IMR-90 (cell line): ENCODE measurements around the gene CCDC33. TPM values are rescaled to one million over a fixed set of nuclear protein-coding genes. Genes with fewer than 3 reads are reported as not detected.

Source experiments
- ATAC-seq: fragments of 200-7000 bp; cut with Tn5 transposase; 2 replicates; pipeline ENCODE4 v1.9.1; 2020; ENCODE audit warnings: low read depth, mild to moderate bottlenecking, moderate library complexity
- BruUV-seq: library from RNA; stranded (reverse); fragments of 400-500 nt; replicated peaks from 2 replicates; lab custom pipeline; 2021; lab: Mats Ljungman, UMichigan
- CTCF ChIA-PET: fragments of 300-600 bp; formaldehyde crosslinking; extraction: SDS; loops from one replicate; lab custom pipeline; 2021; ENCODE audit warnings: antibody characterized with exemption; lab: Yijun Ruan, JAX
- POLR2A ChIA-PET: fragments of 300-600 bp; sonication (Branson Sonifier 250); formaldehyde crosslinking; loops from one replicate; lab custom pipeline; 2022; ENCODE audit warnings: antibody characterized with exemption; ENCODE audit not compliant: unreplicated experiment; lab: Charles Lee
- DNase-seq: peaks from one replicate; pipeline ENCODE4 v3.0.0; 2013
- H2AFZ ChIP-seq: replicated peaks from 2 replicates; pipeline ENCODE3; 2013; ENCODE audit warnings: low read length, mild to moderate bottlenecking; ENCODE audit not compliant: poor library complexity
- H2AK5ac ChIP-seq: 2 replicates; pipeline ENCODE4 v1.6.1; 2013; ENCODE audit warnings: low read depth, low read length, inconsistent platforms
- H2AK9ac ChIP-seq: replicated peaks from 2 replicates; pipeline ENCODE3; 2013; ENCODE audit warnings: mild to moderate bottlenecking, low read depth, low read length, moderate library complexity; ENCODE audit not compliant: poor library complexity
- H2BK120ac ChIP-seq: 2 replicates; pipeline ENCODE4 v1.6.1; 2013; ENCODE audit warnings: low read depth, low read length, inconsistent platforms
- H2BK15ac ChIP-seq: 3 replicates; pipeline ENCODE4 v1.6.1; 2013; ENCODE audit warnings: low read depth, low read length, inconsistent platforms
- H2BK20ac ChIP-seq: 2 replicates; pipeline ENCODE4 v1.6.1; 2013; ENCODE audit warnings: low read depth, mild to moderate bottlenecking, inconsistent platforms, low read length, moderate library complexity
- H2BK5ac ChIP-seq: 2 replicates; pipeline ENCODE4 v1.6.1; 2013; ENCODE audit warnings: mild to moderate bottlenecking, low read depth, low read length, inconsistent platforms; ENCODE audit not compliant: poor library complexity, severe bottlenecking
- H3K14ac ChIP-seq: replicated peaks from 2 replicates; pipeline ENCODE4 v1.6.1; 2013; ENCODE audit warnings: low read depth, low read length, inconsistent platforms
- H3K18ac ChIP-seq: 2 replicates; pipeline ENCODE4 v1.6.1; 2013; ENCODE audit warnings: low read depth, low read length, control low read depth
- H3K23ac ChIP-seq: 2 replicates; pipeline ENCODE4 v1.6.1; 2013; ENCODE audit warnings: low read depth, low read length, inconsistent platforms
- H3K27ac ChIP-seq: 2 replicates; pipeline ENCODE4 v1.5.1; 2013; ENCODE audit warnings: mild to moderate bottlenecking, control low read depth, low read length; ENCODE audit not compliant: insufficient read depth
- H3K27me3 ChIP-seq: 2 replicates; pipeline ENCODE4 v1.6.1; 2013; ENCODE audit warnings: low read length; ENCODE audit not compliant: control insufficient read depth, insufficient read depth
- H3K36me3 ChIP-seq: 2 replicates; pipeline ENCODE4 v1.6.1; 2013; ENCODE audit warnings: low read length, mixed read lengths; ENCODE audit not compliant: control insufficient read depth, insufficient read depth
- H3K4ac ChIP-seq: 2 replicates; pipeline ENCODE4 v1.6.1; 2013; ENCODE audit warnings: low read depth, low read length, inconsistent platforms
- H3K4me1 ChIP-seq: 2 replicates; pipeline ENCODE4 v1.6.1; 2013; ENCODE audit warnings: low read length, mixed read lengths; ENCODE audit not compliant: control insufficient read depth, insufficient read depth
- H3K4me2 ChIP-seq: 2 replicates; pipeline ENCODE4 v1.6.1; 2013; ENCODE audit warnings: low read depth, mild to moderate bottlenecking, control low read depth, low read length, moderate library complexity
- H3K4me3 ChIP-seq: 2 replicates; pipeline ENCODE4 v1.5.1; 2013; ENCODE audit warnings: low read depth, mild to moderate bottlenecking, control low read depth, low read length, moderate library complexity; ENCODE audit not compliant: insufficient read depth
- H3K56ac ChIP-seq: 2 replicates; pipeline ENCODE4 v1.6.1; 2013; ENCODE audit warnings: low read length, inconsistent platforms; ENCODE audit not compliant: insufficient read depth; ENCODE audit errors: extremely low read depth
- H3K79me1 ChIP-seq, 2 experiments: 2 replicates each; pipeline ENCODE4 v1.6.1; 2013; ENCODE audit warnings: low read length in 2 of 2, inconsistent platforms in 1 of 2, low read depth in 1 of 2
- H3K9ac ChIP-seq: 2 replicates; pipeline ENCODE4 v1.6.1; 2013; ENCODE audit warnings: low read depth, low read length, control low read depth
- H3K9me1 ChIP-seq: 2 replicates; pipeline ENCODE4 v1.6.1; 2013; ENCODE audit warnings: low read length, inconsistent platforms; ENCODE audit not compliant: insufficient read depth
- H3K9me3 ChIP-seq: 2 replicates; pipeline ENCODE4 v1.6.1; 2013; ENCODE audit warnings: low read length; ENCODE audit not compliant: control insufficient read depth, insufficient read depth
- H4K20me1 ChIP-seq: 2 replicates; pipeline ENCODE4 v1.6.1; 2013; ENCODE audit warnings: low read length, inconsistent platforms; ENCODE audit not compliant: insufficient read depth
- H4K5ac ChIP-seq: 2 replicates; pipeline ENCODE4 v1.6.1; 2013; ENCODE audit warnings: mild to moderate bottlenecking, low read depth, low read length, control low read depth
- H4K8ac ChIP-seq, 2 experiments: 2 replicates each; pipeline ENCODE4 v1.6.1; 2013; ENCODE audit warnings: low read depth in 2 of 2, low read length in 2 of 2, control low read depth in 1 of 2, inconsistent platforms in 1 of 2
- H4K91ac ChIP-seq: 2 replicates; pipeline ENCODE4 v1.6.1; 2013; ENCODE audit warnings: low read depth, low read length, inconsistent platforms; ENCODE audit not compliant: insufficient read depth
- BHLHE40 ChIP-seq: fragments of 150-350 bp; IDR thresholded peaks from 2 replicates; pipeline ENCODE4 v1.6.1; 2016; ENCODE audit warnings: mild to moderate bottlenecking, low read depth, low read length
- CEBPB ChIP-seq: IDR thresholded peaks from 2 replicates; pipeline ENCODE4 v1.6.1; 2012; ENCODE audit warnings: low read depth, low read length, improper control_type of control experiment
- CHD1 ChIP-seq: IDR thresholded peaks from 2 replicates; pipeline ENCODE4 v1.6.1; 2012; ENCODE audit warnings: low read depth, low read length, improper control_type of control experiment
- CTCF ChIP-seq: conservative IDR thresholded peaks from 2 replicates; pipeline ENCODE4 v1.5.1; 2012; ENCODE audit warnings: mild to moderate bottlenecking, low read depth, low read length, improper control_type of control experiment
- ELK1 ChIP-seq: fragments of 150-350 bp; IDR thresholded peaks from 2 replicates; pipeline ENCODE4 v1.6.1; 2016; ENCODE audit warnings: low read depth, mild to moderate bottlenecking, low read length, moderate library complexity, borderline replicate concordance
- MAFK ChIP-seq: IDR thresholded peaks from 2 replicates; pipeline ENCODE4 v1.6.1; 2012; ENCODE audit warnings: low read depth, low read length, improper control_type of control experiment
- MAZ ChIP-seq: IDR thresholded peaks from 2 replicates; pipeline ENCODE4 v1.6.1; 2012; ENCODE audit warnings: low read depth, mild to moderate bottlenecking, low read length, improper control_type of control experiment, moderate library complexity, borderline replicate concordance
- MXI1 ChIP-seq: IDR thresholded peaks from 2 replicates; pipeline ENCODE4 v1.6.1; 2012; ENCODE audit warnings: low read depth, mild to moderate bottlenecking, low read length, moderate library complexity, borderline replicate concordance
- NFE2L2 ChIP-seq: fragments of 150-350 bp; IDR thresholded peaks from 2 replicates; pipeline ENCODE4 v1.6.1; 2016; ENCODE audit warnings: low read depth, mild to moderate bottlenecking, low read length
- POLR2A ChIP-seq: IDR thresholded peaks from 2 replicates; pipeline ENCODE4 v1.6.1; 2012; ENCODE audit warnings: mild to moderate bottlenecking, low read depth, low read length
- RAD21 ChIP-seq: IDR thresholded peaks from 2 replicates; pipeline ENCODE4 v1.6.1; 2012; ENCODE audit warnings: low read length, improper control_type of control experiment
- RCOR1 ChIP-seq: IDR thresholded peaks from 2 replicates; pipeline ENCODE4 v1.6.1; 2012; ENCODE audit warnings: mild to moderate bottlenecking, low read length, improper control_type of control experiment; ENCODE audit not compliant: insufficient replicate concordance
- RFX5 ChIP-seq: IDR thresholded peaks from 2 replicates; pipeline ENCODE4 v1.8.0; 2012; ENCODE audit warnings: low read depth, mild to moderate bottlenecking, low read length, moderate library complexity
- SMC3 ChIP-seq: fragments of 150-350 bp; IDR thresholded peaks from 2 replicates; pipeline ENCODE4 v1.6.1; 2016; ENCODE audit warnings: low read depth, mild to moderate bottlenecking, antibody characterized with exemption, low read length, moderate library complexity
- WGBS, 2 experiments: methylation state at CpG; one replicate each; pipeline versions ENCODE4 v1.1.5 to v1.1.7; 2013; ENCODE audit warnings: missing lambda C conversion rate in 2 of 2; ENCODE audit not compliant: insufficient read length in 1 of 2; ENCODE audit errors: extremely low coverage in 2 of 2; 5-methylcytosine and 5-hydroxymethylcytosine counted together
- dilution Hi-C: fragments of 300-500 bp; cut with HindIII; formaldehyde crosslinking; loops from one replicate; pipeline ENCODE4 v1.14.3; 2018; ENCODE audit warnings: low sequenced_read_pairs; ENCODE audit not compliant: unreplicated experiment
- in situ Hi-C: fragments of 300-500 bp; cut with MboI; formaldehyde crosslinking; loops from 3 replicates; pipeline ENCODE4 v1.14.3; 2019; ENCODE audit warnings: low sequenced_read_pairs, inconsistent platforms, mixed read lengths
- intact Hi-C: fragments of 100-400 bp; cut with micrococcal nuclease; formaldehyde crosslinking; loops from 2 replicates; pipeline ENCODE4 v1.10.0; 2022
- polyA plus RNA-seq, 3 experiments: library from polyadenylated mRNA; depleted of rRNA; stranded (reverse); fragments of >200 nt; gene quantifications; 2 replicates each; pipeline ENCODE4 v1.2.3, GENCODE V29; 2012; ENCODE audit warnings: low replicate concordance in 1 of 3
- total RNA-seq: library from RNA; depleted of rRNA; stranded (reverse); fragments of >200 nt; gene quantifications from 2 replicates; pipeline ENCODE4 v1.2.3, GENCODE V29; 2012

CCDC33 gene
- total and polyA plus RNA-seq, 2 of the 4 experiments (the other 2 are of a cell fraction) = not detected

DNA sequence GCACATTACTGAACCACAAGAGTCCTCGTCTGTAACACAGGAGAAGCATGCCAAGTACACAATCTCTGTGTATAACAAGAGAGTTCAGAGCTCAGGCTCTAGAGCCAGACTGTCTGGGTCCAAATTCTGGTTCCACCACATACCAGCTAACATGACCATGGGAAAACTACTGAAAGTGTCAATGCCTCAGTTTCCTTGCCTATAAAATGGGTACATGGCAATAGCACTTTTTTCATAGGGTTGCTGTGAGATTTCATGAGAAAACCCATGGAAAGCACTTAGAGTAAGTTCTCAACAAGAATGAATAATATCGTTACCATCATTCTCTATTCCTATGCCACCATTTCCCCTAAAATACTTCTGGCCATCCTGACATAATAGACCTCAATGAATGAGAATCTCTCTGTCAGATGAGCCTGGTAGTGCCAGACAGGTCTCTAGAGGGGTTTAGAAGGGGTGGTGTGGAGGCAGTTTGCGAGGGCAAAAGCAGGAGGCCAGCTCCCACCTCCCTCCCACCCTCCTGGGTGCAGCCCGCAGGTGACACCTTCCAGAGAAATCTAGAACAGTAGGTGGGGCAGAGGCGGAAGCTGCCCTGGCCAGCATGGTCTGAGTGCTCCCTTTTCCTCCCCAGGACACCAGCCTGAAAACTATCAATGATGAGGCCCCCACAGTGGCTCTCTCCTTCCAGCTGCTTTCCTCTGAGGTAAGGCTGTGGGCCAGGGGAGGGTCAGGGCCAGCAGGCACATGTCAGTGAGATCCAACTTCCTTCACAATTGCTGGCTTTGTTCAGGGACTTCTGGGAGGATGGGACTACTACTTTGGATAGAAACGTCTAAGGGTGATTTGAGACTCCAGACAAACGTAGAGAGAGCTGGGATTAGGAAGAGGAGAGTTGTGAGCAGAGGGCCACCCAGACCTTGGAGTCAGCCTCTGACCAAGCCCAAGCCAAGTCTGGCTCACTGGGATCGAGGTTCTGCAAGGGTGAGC lies 45.3 kb downstream of the CCDC33 start:
- ATAC-seq = no peak
- no peak overlapping the region for H3K14ac ChIP-seq
- H3K18ac ChIP-seq = no peak overlapping the region
- H3K9ac ChIP-seq = no peak overlapping the region
- no peak overlapping the region for H2BK120ac ChIP-seq
- WGBS, 2 experiments = no CpG with 5 or more reads among the region's 8 CpGs
- no peak overlapping the region for H4K5ac ChIP-seq
- H4K8ac ChIP-seq = no peak overlapping the region
- no peak overlapping the region for H3K56ac ChIP-seq
- peaks cover 78% of the 10 kb centered on the region for H3K27me3 ChIP-seq
- H3K4ac ChIP-seq = no peak overlapping the region
- no TSS peak for BruUV-seq
- no peak overlapping the region for H4K91ac ChIP-seq
- dilution Hi-C loops (no loop called here), in situ Hi-C loops (no loop called here), intact Hi-C loops (no loop called here)
- no peaks in the 10 kb centered on the region for H3K4me1 ChIP-seq
- no peaks in the 10 kb centered on the region for H3K36me3 ChIP-seq
- H3K4me3 ChIP-seq = no peak overlapping the region
- no peaks in the 10 kb centered on the region; the same call in 1 of the 2 replicates for H4K20me1 ChIP-seq
- no peak overlapping the region for H2AK5ac ChIP-seq
- H3K27ac ChIP-seq = no peak overlapping the region
- no peak overlapping the region for H3K4me2 ChIP-seq
- no peak overlapping the region for H2BK20ac ChIP-seq
- no peak overlapping the region for H3K23ac ChIP-seq
- no peak overlapping the region for H2BK5ac ChIP-seq
- no peak for DNase-seq
- no peaks in the 10 kb centered on the region for H3K9me3 ChIP-seq
- POLR2A ChIA-PET = no interaction called here
- no peaks in the 10 kb centered on the region for H3K79me1 ChIP-seq
- H2AK9ac ChIP-seq = no peak overlapping the region
- no peak overlapping the region for H2AFZ ChIP-seq
- CTCF ChIA-PET = no interaction called here
- H3K9me1 ChIP-seq = no peaks in the 10 kb centered on the region
- no peak overlapping the region for H2BK15ac ChIP-seq
- TF ChIP-seq MXI1 = no peak
- TF ChIP-seq CEBPB = no peak
- TF ChIP-seq MAZ = no peak
- no peak for TF ChIP-seq CTCF
- no peak for TF ChIP-seq BHLHE40
- TF ChIP-seq POLR2A = no peak
- TF ChIP-seq SMC3 = no peak
- TF ChIP-seq ELK1 = no peak
- no peak for TF ChIP-seq RFX5
- no peak for TF ChIP-seq RCOR1
- no peak for TF ChIP-seq NFE2L2
- TF ChIP-seq RAD21 = no peak
- TF ChIP-seq CHD1 = no peak
- no peak for TF ChIP-seq MAFK
